Astrocyte of the hippocampus (primary cell): Measurements from ENCODE around the gene PARVA.
"Not testable (repeated sequence)": the region's sequence is repeated elsewhere in the genome, so short reads cannot be mapped to it uniquely, and the experiment has no call there.

Experiments used
- DNase-seq: peaks from one replicate; pipeline ENCODE4 v3.0.0; 2011; ENCODE audit warnings: low read depth, low spot score

The PARVA gene, protein sequence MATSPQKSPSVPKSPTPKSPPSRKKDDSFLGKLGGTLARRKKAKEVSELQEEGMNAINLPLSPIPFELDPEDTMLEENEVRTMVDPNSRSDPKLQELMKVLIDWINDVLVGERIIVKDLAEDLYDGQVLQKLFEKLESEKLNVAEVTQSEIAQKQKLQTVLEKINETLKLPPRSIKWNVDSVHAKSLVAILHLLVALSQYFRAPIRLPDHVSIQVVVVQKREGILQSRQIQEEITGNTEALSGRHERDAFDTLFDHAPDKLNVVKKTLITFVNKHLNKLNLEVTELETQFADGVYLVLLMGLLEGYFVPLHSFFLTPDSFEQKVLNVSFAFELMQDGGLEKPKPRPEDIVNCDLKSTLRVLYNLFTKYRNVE

DNA sequence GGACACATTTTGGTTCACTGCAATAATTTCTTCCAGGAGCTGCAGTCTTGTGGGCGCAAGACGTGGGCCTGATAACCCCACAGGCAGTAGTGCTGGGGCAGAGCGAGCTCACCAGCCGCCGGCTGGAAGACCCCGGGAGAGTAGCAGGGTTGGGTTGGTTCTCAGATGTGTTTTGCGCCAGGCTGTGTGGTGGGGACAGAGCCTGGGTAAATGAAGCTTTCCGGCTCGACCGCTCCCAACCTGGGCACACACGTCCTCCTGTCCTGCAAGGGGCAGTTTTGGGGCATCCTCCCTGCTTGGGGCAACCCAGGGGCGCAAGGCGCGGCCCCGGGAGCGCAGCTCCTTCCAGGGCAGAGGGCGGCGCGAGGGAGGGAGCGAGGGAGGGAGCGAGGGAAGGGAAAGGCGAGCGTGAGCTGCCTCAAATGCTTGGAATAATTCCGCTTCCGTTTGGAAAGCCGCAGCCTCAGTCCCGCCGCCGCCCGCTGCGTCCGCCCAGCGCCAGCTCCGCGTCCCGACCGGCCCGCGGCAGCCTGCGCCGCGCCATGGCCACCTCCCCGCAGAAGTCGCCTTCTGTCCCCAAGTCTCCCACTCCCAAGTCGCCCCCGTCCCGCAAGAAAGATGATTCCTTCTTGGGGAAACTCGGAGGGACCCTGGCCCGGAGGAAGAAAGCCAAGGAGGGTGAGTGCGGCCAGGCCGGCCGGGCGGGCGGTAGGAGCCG lies at the start of gene PARVA:
Gene PARVA (plus strand): TSS at position 466 of the 718 bp plus-strand sequence. CDS start 77 bp downstream, at position 543.
- DNase-seq: peak; percentile 95

DNA sequence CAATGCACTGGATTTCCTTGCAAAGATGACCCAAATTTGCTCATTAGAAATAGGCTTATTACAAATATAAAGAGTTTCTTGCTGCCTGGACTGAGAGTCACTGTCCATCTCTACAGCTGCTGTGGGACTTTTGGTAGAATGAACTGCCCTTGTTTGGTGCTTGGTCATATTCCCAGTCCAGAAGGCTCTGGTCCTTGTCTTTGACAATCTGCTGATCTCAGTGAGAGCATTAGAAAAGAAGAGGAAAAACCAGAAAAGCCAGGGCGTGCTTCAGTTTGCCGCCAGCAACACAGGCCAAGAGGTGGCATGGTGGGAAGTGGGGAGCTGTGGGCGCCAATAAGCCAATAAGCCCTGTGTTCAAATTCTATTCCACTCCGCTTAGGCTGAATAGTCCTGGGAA lies 48.2 kb upstream of the PARVA start:
- no peak for DNase-seq

DNA sequence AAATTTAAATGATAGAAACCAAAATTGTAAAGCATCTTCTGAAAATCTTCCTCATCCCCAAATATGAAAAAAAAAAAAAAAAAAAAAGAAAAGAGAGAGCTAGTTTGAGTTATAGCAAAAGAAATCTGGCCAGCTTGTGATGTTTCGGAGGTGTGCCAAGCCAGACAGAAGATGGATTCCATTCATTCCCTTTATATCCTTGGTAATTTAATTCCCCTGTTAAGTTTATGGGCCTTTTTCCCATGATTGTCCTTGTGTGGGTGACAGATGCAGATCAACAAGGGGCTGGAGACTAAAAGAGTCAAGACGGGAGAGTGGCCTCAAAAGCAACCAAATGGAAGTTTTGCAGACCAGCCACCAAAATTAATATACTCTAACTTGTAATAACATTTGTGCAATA lies 47.6 kb upstream of the PARVA start:
- no peak for DNase-seq

DNA sequence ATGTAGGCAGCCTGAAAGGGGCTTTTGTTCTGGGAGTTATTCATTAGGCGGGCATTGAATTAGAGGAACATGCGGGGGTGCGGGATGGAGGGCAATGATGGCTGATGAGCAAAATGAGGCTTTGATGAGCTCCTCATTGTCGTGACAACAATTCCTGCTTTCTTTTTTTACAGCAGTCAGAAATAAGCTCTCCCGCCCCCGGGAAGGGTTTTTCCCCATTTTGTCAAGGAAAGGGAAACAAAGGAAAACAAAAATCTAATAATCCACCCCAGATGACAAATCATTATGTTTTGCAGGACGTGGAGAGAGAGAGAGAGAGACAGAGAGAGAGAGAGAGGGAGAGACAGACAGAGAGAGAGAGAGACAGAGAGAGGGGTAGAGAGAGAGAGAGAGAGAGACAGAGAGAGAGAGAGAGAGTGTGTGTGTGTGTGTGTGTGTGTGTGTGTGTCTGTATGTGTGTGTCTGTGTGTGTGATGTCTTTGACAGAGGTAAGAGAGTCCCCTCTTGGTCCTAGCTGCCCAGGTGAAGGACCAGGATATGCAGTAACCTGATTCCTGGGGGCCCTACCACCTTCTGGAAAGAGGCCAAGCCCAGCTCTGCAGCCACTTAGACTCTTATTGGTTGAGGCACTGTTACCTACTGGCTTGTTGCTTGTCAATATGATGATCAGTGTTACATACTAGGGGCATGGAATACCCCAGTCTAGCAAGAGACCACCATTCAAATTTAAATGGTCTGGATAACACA lies 46.7 kb upstream of the PARVA start:
- DNase-seq: peak; percentile 41

DNA sequence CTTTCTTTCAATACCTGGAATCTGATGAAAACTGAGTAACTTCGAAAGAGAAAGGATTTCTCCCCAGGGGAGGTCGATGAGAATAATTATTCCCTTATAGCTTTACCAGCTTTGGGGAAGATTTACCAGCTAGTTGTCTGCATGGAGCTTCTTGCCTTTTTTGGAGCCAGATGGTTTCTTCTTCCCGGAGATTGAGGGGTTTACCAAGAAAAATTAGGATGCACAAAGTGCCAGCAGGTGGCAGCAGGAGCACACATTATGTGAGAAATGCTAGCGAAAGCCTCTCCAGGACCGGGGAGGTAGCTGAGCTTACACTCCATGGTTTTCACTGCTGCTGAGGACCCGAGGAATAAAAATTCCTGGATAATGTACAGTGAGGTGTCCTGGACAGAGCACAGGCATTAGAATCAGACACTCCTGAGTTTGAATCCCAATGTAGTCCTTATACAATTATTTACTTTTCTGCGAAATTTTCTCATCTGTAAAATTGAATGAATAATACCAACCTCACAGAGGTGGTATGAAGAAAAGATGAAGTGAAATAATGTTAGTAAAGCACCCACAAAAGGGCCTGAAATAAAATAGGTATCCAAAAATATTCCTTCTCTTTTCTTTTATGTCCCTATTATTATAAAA lies 46.0 kb upstream of the PARVA start:
- DNase-seq: peak; percentile 93

DNA sequence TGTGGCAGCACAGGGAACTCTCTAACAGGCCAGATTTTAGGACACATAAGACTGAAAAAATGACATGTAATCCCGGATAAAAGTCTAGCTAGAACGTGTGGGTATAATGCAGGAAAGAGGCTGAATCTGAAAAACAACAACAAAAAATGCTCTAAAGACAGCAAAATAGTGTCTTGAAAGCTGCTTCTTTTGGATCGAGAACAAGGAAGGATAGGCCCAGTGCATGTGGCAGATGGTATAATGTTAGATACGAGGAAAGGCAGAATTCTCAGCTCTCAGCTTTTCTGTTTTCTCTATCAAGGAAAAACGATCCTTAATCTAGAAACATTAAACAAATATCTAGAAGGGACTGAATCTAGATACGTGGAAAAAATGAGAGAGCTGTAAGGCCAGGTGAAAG lies 33.8 kb upstream of the PARVA start:
- DNase-seq: no peak

DNA sequence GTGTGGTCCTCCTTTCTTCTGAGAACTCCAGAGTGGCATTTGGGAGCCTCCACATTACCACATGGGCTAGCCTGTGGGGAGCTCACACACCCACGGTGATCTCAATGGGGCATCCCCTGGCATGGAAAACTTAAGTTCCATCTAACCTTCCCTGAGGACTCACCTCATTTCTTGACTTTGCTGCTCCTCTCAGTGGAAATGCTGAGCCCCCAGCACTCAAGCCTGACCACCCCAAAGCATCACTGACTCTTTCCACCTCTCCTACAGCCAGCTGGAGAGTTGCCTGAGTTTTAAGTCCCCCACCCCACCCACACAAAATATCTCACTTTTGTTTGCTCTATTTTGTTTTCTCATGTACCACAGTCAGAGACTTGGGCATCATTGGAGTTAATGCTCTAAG lies 23.8 kb upstream of the PARVA start:
- DNase-seq: no peak

DNA sequence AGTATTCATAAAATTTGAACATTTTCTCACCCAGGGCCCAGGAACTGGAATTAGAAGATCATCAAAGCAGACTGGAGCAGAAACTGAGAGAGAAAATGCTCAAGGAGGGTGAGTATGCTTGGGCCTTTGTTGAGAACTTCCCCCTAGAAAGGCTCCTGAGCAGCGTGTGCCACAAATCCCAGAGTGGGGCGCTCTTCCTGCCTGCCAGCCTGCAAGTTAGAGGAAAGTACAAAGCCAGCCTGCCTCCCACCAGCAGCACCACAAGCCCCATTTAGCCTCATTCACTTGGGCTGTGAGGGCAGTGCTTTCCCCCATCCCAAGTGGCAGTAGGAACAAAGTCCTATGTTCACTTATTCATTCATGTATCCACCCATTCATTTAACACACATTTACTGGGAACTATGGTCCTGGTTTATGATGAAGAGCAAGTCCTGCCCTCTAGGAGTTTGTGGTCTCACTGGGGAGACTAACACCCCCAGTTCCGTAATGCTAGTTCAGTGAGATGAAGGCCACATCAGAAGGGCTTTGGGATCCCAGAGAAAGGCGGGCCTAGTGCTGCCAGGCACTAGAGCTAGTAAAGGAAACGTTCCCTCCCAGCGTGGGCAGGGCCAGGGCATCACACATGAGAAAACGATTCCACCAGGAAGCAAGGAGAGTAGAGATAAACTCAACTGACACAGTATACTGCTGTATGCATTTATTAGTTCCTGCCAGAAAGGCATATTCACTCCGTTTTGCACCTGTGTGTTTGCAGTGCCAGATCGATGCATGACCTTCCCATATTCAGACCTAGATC lies 22.4 kb upstream of the PARVA start:
- no peak for DNase-seq

DNA sequence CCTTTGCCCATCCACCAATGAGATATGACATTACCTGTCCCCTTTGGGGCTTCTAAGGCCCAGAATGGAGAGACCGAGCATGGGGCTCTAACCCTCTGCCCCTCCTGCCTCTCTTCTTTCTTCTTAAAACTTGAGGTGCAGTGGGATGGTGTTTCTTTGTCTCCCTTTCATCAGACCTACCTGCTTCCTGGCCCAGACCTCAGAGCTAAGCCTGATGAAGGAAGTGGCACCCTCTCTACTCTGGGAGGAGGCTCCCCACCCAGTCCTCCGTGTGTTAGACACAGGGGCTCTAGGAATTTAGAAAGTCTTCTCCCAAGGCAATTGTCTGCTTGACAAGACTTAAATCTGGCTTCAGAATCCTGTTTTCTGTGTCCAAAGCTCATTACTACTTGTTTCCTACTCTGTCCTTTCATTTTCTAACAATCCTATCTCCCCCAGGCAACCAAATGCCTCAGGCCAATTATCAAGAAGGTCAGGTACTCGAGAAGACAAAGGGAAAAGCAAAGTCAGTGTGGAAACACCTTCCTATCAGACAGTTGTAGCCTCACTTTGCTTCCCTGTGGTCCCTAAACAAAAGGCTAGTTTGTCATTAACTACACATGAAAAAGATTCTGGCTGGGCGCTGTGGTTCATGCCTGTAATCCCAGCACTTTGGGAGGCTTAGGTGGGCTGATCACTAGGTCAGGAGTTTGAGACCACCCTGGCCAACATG lies 20.3 kb upstream of the PARVA start:
- no peak for DNase-seq

DNA sequence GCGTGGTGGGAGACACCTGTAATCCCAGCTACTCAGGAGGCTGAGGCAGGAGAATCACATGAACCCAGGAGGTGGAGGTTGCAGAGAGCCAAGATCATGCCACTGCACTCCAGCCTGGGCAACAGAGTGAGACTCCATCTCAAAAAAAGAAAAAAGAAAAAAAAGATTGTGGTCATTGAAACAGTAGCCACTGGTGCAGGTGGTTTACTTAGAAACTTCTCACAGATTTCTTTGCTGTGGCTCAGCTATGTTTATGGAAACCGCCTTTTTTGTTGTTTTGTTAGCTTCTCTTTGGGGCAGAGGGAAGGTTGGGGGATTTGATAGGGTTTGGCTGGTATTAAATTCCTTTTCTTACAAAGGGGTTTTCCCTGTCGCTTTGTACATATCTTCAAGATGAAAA lies 19.7 kb upstream of the PARVA start:
- not testable (repeated sequence) for DNase-seq

DNA sequence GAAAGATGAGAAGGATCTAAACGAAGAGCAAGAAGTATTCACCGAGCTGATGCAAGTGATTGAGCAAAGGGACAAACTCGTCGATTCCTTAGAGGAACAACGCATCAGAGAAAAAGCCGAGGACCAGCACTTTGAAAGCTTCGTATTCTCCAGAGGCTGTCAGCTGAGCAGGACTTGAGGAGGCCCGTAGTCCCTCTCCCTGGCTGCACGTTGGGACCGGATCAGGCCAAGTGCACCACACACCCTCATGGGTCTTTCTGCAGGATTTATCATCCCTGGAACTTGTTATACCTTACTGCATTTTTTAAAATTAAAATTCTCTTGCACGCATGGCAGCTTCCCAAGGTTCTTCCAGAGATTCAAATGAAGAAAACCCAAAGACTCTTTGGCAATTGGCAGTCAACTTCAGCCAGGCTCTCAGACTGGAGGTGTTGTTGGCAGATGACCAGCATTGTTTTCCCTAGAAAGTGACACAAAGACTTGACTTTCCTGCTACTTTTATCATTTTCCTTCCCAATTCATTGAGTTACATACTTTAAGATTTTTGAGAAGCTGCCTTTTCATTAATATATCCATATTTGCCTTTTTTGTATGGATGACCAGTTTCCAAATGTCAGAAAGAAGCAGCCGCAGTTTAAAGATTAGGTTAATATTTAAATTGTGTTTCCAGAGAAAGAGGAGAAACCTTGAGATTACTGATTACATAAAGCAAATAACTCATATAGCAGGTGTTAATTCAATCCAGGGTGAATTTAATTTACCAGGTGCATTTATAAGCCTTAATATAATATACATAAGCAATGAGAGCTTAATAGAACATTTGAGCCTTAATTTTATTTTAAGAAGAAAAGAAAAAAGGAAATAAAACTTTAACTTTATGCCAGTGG lies 18.8 kb upstream of the PARVA start:
- no peak for DNase-seq

DNA sequence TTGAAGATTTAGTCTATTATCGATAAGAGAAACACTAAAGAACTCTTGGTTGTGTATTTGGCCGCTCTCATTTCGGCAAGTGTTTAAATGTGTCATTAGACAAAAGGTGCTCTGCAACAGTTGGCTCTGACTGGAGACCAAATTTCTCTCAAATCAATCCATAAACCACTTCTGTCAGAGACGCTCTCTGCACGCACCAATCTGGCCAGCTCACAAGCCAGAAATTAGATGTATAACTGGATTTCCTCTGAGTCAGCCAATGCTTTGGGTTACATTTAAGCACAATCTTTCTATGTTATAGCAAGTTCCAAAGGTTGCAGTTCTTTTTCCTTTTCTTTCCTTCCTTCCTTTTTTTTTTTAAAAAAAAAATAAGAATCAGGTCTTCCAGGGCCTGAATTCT lies 17.6 kb upstream of the PARVA start:
- peak; percentile 12 for DNase-seq

DNA sequence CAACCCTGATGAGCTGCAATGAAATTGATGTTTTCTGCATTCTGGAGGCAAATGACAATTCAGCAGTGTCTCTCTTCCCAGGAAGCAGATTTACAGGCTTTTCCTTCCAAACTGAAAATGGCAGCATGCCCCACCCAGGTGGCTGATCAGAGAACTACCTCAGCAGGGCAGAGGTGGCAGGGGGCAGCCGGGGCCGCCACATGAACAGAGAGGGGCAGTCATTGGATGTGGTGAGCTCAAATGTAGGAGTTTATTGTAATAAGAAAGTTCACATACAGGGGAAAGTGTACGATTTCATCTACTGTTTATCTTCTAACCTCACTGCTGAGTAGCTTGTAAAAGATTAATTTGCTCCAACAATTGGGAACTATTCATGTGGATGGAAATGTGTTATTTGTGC lies 15.7 kb upstream of the PARVA start:
- no peak for DNase-seq

DNA sequence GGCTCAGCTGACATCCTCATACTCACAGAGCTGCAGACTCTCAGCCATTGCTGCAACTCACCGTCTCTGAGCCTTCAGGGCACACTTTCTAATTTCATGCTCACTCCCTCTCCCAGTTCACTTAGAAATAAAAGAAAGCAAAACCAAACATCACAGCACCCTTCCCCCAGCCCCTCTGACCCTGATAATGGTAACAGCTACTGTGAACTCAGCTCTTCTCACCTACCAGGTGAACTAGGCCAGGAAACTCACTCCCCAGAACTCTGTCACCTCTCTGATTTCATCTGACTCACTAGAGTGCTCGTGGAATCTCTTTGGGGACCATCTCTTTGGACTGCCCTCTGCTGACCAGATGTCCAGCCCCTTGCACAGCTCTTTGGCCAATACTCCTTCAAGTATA lies 14.5 kb upstream of the PARVA start:
- no peak for DNase-seq

DNA sequence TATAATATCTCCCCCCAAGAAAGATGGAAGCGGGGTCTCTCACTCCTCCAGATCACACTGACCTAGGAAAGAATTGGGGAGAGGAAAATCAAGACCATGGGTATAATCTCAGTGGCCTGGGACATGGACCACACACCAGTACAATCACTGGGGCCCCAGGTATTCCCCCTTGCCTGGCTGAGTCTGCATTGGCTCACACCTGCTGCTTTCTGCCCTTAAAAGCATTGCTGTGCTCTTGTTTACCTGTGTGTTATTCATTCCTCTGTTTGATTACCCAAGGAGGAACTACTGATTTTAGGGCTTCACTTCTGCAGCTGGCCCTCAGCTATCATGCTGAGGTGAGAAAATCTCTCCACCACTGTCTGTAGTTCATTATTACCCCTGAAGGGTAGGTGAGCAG lies 14.0 kb upstream of the PARVA start:
- no peak for DNase-seq

DNA sequence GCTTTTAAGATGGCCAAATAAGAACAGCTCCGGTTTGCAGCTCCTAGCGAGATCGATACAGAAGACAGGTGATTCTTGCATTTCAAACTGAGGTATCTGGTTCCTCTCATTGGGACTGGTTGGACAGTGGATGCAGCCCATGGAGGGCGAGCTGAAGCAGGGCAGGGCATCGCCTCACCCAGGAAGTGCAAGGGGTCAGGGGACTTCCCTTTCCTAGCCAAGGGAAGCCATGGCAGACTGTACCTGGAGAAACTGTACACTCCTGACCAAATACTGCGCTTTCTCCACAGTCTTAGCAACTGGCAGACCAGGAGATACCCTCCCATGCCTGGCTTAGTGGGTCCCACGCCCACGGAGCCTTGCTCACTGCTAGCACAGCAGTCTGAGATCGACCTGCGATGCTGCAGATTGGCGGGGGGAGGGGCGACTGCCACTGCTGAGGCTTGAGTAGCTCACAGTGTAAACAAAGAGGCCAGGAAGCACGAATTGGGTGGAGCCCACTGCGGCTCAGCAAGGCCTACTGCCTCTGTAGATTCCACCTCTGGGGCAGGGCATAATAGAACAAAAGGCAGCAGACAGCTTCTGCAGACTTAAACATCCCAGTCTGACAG lies 11.3 kb upstream of the PARVA start:
- DNase-seq: peak; percentile 24

DNA sequence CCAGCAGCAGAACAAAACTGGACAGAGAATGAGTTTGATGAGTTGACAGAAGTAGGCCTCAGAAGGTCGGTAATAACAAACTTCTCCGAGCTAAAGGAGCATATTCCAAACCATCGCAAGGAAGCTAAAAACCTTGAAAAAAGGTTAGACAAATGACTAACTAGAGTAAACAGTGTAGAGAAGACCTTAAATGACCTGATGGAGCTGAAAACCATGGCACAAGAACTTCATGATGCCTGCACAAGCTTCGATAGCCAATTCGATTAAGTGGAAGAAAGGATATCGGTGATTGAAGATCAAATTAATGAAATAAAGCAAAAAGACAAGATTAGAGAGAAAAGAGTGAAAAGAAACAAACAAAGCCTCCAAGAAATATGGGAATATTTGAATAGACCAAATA lies 10.3 kb upstream of the PARVA start:
- not testable (repeated sequence) for DNase-seq

DNA sequence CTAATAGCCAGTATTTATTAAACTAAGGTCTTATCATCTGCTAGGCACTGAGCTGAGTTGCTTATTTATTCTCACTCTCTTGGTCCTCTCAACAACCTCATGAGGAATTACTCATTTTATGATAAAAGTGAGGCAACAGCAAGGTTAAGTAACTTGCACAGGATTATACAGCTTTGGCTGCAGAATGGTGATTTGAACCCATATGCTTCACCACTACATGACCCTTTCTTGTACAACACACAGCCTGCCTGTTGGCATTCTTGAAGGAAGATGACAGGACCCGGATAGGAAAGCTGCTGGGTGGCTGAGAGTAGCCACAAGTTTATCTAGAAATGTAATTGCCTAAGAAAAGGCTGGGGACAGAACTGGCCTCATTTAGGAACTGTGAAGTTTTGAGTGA lies 5.3 kb upstream of the PARVA start:
- DNase-seq: no peak

DNA sequence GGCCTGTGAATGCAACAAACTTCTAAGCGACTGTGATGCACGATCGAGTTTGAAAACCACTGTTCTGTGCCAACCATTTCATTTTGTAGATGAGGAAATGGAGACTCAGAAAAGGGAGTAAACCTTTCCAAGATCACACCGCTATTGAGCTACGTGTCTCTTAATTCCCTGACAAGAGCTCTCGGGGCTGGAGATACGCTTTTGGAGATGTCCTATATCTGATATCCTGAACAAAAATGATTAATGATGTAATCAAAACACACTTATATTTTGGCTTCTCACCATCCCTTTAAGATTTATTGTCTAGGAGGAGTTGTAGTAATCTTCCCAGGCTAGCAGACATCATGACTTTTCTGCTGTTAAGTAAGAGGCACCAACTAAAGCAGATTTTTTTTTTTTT lies 1.7 kb upstream of the PARVA start:
- no peak for DNase-seq
